B cell (primary cell): Measurements from ENCODE around the gene DMAP1. TPM values are rescaled to one million over a fixed set of nuclear protein-coding genes. Genes with fewer than 3 reads are reported as not detected.
"Not testable (repeated sequence)": the region's sequence is repeated elsewhere in the genome, so short reads cannot be mapped to it uniquely, and the experiment has no call there.

ENCODE experiments used
- ATAC-seq: fragments of 200-7000 bp; cut with Tn5 transposase; one replicate; pipeline ENCODE4 v1.10.0; 2021; ENCODE audit warnings: low read depth, mild to moderate bottlenecking, moderate number of reproducible peaks, moderate library complexity
- CTCF ChIA-PET: fragments of 350-600 bp; sonication (Branson Sonifier 250); formaldehyde crosslinking; loops from one replicate; lab custom pipeline; 2021; ENCODE audit warnings: antibody characterized with exemption, inconsistent platforms; lab: Charles Lee
- POLR2A ChIA-PET: fragments of 350-600 bp; sonication (Branson Sonifier 250); formaldehyde crosslinking; loops from one replicate; lab custom pipeline; 2021; ENCODE audit warnings: antibody characterized with exemption; lab: Charles Lee
- DNase-seq: peaks from one replicate; pipeline ENCODE4 v3.0.0; 2013
- H2AFZ ChIP-seq: 2 replicates; pipeline ENCODE4 v1.6.1; 2012; ENCODE audit warnings: mild to moderate bottlenecking, low read depth, low read length; ENCODE audit not compliant: insufficient read depth, poor library complexity, severe bottlenecking
- H3K27ac ChIP-seq, 2 donors: 1 replicate in 1 of 2; 2 replicates in 1 of 2; pipeline ENCODE4 v1.5.1; 2012 to 2013; ENCODE audit warnings: low read length in 2 of 2, mild to moderate bottlenecking in 2 of 2, moderate library complexity in 1 of 2
- H3K27me3 ChIP-seq, 4 experiments: fragments of 200-600 bp in 1 of 4; sonication (generic) in 1 of 4; replicated peaks in 1 of 4; 1 replicate in 2 of 4; 2 replicates in 2 of 4; pipeline versions ENCODE4 v1.6.1 to v1.7.0; 2013 to 2016; ENCODE audit warnings: low read length in 3 of 4, mild to moderate bottlenecking in 2 of 4, mixed read lengths in 1 of 4, moderate library complexity in 1 of 4; ENCODE audit not compliant: insufficient read depth in 4 of 4, control insufficient read depth in 3 of 4; ENCODE audit errors: control extremely low read depth in 1 of 4
- H3K36me3 ChIP-seq, 2 experiments: replicated peaks in 1 of 2; 1 replicate in 1 of 2; 2 replicates in 1 of 2; pipeline versions ENCODE4 v1.6.1 to v1.7.1; 2013; ENCODE audit warnings: low read length in 1 of 2; ENCODE audit not compliant: insufficient read depth in 2 of 2, control insufficient read depth in 1 of 2; ENCODE audit errors: control extremely low read depth in 1 of 2, extremely low read depth in 1 of 2
- H3K4me1 ChIP-seq, 2 donors: fragments of 200-600 bp in 1 of 2; sonication (generic) in 1 of 2; 1 replicate in 1 of 2; 2 replicates in 1 of 2; pipeline versions ENCODE4 v1.5.1 to v1.6.1; 2013 to 2017; ENCODE audit warnings: low read length in 2 of 2; ENCODE audit not compliant: control insufficient read depth in 2 of 2, insufficient read depth in 2 of 2
- H3K4me2 ChIP-seq: replicated peaks from 2 replicates; pipeline ENCODE3; 2012; ENCODE audit warnings: mild to moderate bottlenecking, low read depth, low read length; ENCODE audit not compliant: poor library complexity, severe bottlenecking
- H3K4me3 ChIP-seq, 5 experiments: fragments of 200-600 bp in 1 of 5; sonication (generic) in 1 of 5; 1 replicate in 3 of 5; 2 replicates in 2 of 5; pipeline versions ENCODE4 v1.5.1 to v1.7.0; 2011 to 2016; ENCODE audit warnings: low read length in 4 of 5, mild to moderate bottlenecking in 4 of 5, low read depth in 2 of 5, control low read depth in 1 of 5, moderate library complexity in 1 of 5; ENCODE audit not compliant: insufficient read depth in 1 of 5; ENCODE audit errors: control extremely low read depth in 1 of 5, extremely low read depth in 1 of 5
- H3K79me2 ChIP-seq: fragments of 200-600 bp; sonication (generic); one replicate; pipeline ENCODE4 v1.6.0; 2016; ENCODE audit warnings: low read length; ENCODE audit not compliant: control insufficient read depth, insufficient read depth
- H3K9ac ChIP-seq: fragments of 200-600 bp; sonication (generic); 2 replicates; pipeline ENCODE4 v1.6.1; 2017; ENCODE audit warnings: mild to moderate bottlenecking, low read length, moderate library complexity
- H3K9me3 ChIP-seq, 3 donors: one replicate each; pipeline versions ENCODE4 v1.6.1 to v1.7.1; 2013; ENCODE audit warnings: low read length in 2 of 3; ENCODE audit not compliant: control insufficient read depth in 2 of 3, insufficient read depth in 1 of 3; ENCODE audit errors: control extremely low read depth in 1 of 3
- H4K20me1 ChIP-seq: 2 replicates; pipeline ENCODE4 v1.6.0; 2012; ENCODE audit warnings: mild to moderate bottlenecking, low read length; ENCODE audit not compliant: insufficient read depth, control insufficient read depth, poor library complexity, severe bottlenecking
- H3K27ac Mint-ChIP-seq: one replicate; pipeline ENCODE4 v1.8.0; 2021; ENCODE audit warnings: mixed read lengths
- H3K27me3 Mint-ChIP-seq: one replicate; pipeline ENCODE4 v1.8.0; 2021; ENCODE audit warnings: mixed read lengths
- H3K4me1 Mint-ChIP-seq: one replicate; pipeline ENCODE4 v1.8.0; 2021; ENCODE audit warnings: mixed read lengths
- H3K4me3 Mint-ChIP-seq: one replicate; pipeline ENCODE4 v1.8.0; 2021; ENCODE audit warnings: mixed read lengths
- H3K9me3 Mint-ChIP-seq: one replicate; pipeline ENCODE4 v1.8.0; 2022; ENCODE audit warnings: mixed read lengths; ENCODE audit not compliant: insufficient read depth
- CTCF ChIP-seq: fragments of 200-600 bp; IDR thresholded peaks from one replicate; pipeline ENCODE4 v1.8.0; 2022; ENCODE audit warnings: antibody characterized with exemption, mild to moderate bottlenecking
- EZH2 ChIP-seq: IDR thresholded peaks from 2 replicates; pipeline ENCODE4 v1.6.1; 2012; ENCODE audit warnings: borderline replicate concordance, low read depth, mild to moderate bottlenecking, moderate library complexity, low read length; ENCODE audit not compliant: insufficient read depth, poor library complexity, severe bottlenecking
- WGBS: methylation state at CpG from one replicate; pipeline ENCODE4 v1.1.5; 2013; ENCODE audit warnings: missing lambda C conversion rate; ENCODE audit not compliant: insufficient coverage; 5-methylcytosine and 5-hydroxymethylcytosine counted together
- intact Hi-C: fragments of 100-400 bp; cut with micrococcal nuclease; formaldehyde crosslinking; loops from one replicate; pipeline ENCODE4 v1.10.0; 2022
- polyA plus RNA-seq: library from polyadenylated mRNA; depleted of rRNA; stranded (reverse); fragments of >200 nt; gene quantifications from 2 replicates; pipeline ENCODE4 v1.2.3, GENCODE V29; 2012
- total RNA-seq, 2 donors: library from RNA; stranded (reverse); fragments of 120-200 nt in 1 of 2; gene quantifications; 1 replicate in 1 of 2; 2 replicates in 1 of 2; pipeline versions ENCODE4 v1.2.3 to v1.2.4, GENCODE V29; 2013 to 2022

The DMAP1 gene
- total and polyA plus RNA-seq, 2 donors (not counting 1 experiment from before 2014, with no cell fraction given): 88.5 to 116 TPM

- TF ChIP-seq EZH2 (no peak), CTCF (no peak)
- Histone ChIP-seq H3K4me3 (no peak overlapping the region), H4K20me1 (no peaks in the 10 kb centered on the region), H3K4me2 (no peak overlapping the region), H3K9me3 (no peaks in the 10 kb centered on the region), H2AFZ (no peak overlapping the region), H3K27ac (no peak overlapping the region), H3K79me2 (no peaks in the 10 kb centered on the region), H3K4me1 (no peaks in the 10 kb centered on the region), H3K36me3 (no peaks in the 10 kb centered on the region), H3K27me3 (no peaks in the 10 kb centered on the region), H3K9ac (no peak overlapping the region)
- H3K27me3 Mint-ChIP-seq: peaks cover 15% of the 10 kb centered on the region
- CTCF ChIA-PET: no interaction called here
- intact Hi-C loops: no loop called here
- DNase-seq: no peak
- 94% methylated on average over 7 of the region's 8 CpGs for WGBS
- no peak overlapping the region for H3K27ac Mint-ChIP-seq
- ATAC-seq: no peak
- no peak overlapping the region for H3K4me3 Mint-ChIP-seq
- H3K4me1 Mint-ChIP-seq: no peaks in the 10 kb centered on the region
- H3K9me3 Mint-ChIP-seq: no peaks in the 10 kb centered on the region
- POLR2A ChIA-PET: no interaction called here
Observed at GRCh38 chr1:44200336-44200735, 12.9 kb upstream of the DMAP1 start.

GRCh38 chr1:44206545-44206944 is 6.7 kb upstream of the DMAP1 start:
- H3K36me3 ChIP-seq, H4K20me1 ChIP-seq, H3K27me3 Mint-ChIP-seq, H3K27me3 ChIP-seq, H3K4me1 ChIP-seq, H3K4me2 ChIP-seq, H2AFZ ChIP-seq, H3K9ac ChIP-seq, CTCF ChIA-PET, H3K9me3 ChIP-seq, DNase-seq, H3K27ac Mint-ChIP-seq, H3K9me3 Mint-ChIP-seq, ATAC-seq, H3K79me2 ChIP-seq, H3K27ac ChIP-seq, H3K4me3 Mint-ChIP-seq, H3K4me1 Mint-ChIP-seq, intact Hi-C loops, POLR2A ChIA-PET, H3K4me3 ChIP-seq: not testable (repeated sequence)
- WGBS: no CpG with 5 or more reads among the region's 5 CpGs
